ENCODE results near the gene KIAA1958.

Gene KIAA1958

GRCh38 chr9:112535301-112535700 lies 48.7 kb downstream of the KIAA1958 start:
- no peaks in the 10 kb centered on the region for H3K27me3 ChIP-seq
- no peak overlapping the region for H3K27ac ChIP-seq
- peaks cover 5% of the 10 kb centered on the region; the same call in 1 of the 2 replicates for H3K4me1 ChIP-seq
- H3K36me3 ChIP-seq, result peaks cover 40% of the 10 kb centered on the region
- no peaks in the 10 kb centered on the region; the same call in 1 of the 2 replicates for H4K20me1 ChIP-seq
- no peak overlapping the region for H3K4me2 ChIP-seq
- peaks cover 41% of the 10 kb centered on the region for H3K9me3 ChIP-seq
- no peak overlapping the region for H3K9ac ChIP-seq
- TF ChIP-seq Cebpa-rat (IDR thresholded peaks at IDR 0.05), result no peak
- H3K4me3 ChIP-seq, result no peak overlapping the region

- Histone ChIP-seq H3K9me3 (peaks cover 41% of the 10 kb centered on the region), H3K4me1 (peaks cover 5% of the 10 kb centered on the region; the same call in 1 of the 2 replicates), H3K27ac (no peak overlapping the region), H3K27me3 (no peaks in the 10 kb centered on the region), H3K9ac (no peak overlapping the region), H3K4me2 (no peak overlapping the region), H4K20me1 (no peaks in the 10 kb centered on the region; the same call in 1 of the 2 replicates), H3K36me3 (peaks cover 40% of the 10 kb centered on the region), H3K4me3 (no peak overlapping the region)
- no peak for TF ChIP-seq Cebpa-rat (IDR thresholded peaks at IDR 0.05)
These were observed 49.2 kb downstream of the KIAA1958 start for GRCh38 chr9:112535811-112536210.

- Histone ChIP-seq H3K27ac (no peak overlapping the region), H3K9me3 (peaks cover 30% of the 10 kb centered on the region), H3K4me3 (no peak overlapping the region), H3K4me1 (peaks cover 5% of the 10 kb centered on the region; the same call in 1 of the 2 replicates), H3K4me2 (no peak overlapping the region), H3K27me3 (no peaks in the 10 kb centered on the region), H3K36me3 (peaks cover 36% of the 10 kb centered on the region), H4K20me1 (peaks cover 7% of the 10 kb centered on the region), H3K9ac (no peak overlapping the region)
- TF ChIP-seq Cebpa-rat (IDR thresholded peaks at IDR 0.05), result no peak
These were observed 50.9 kb downstream of the KIAA1958 start for GRCh38 chr9:112537561-112537960.

GRCh38 chr9:112540800-112541199 lies 54.2 kb downstream of the KIAA1958 start:
- no peak for TF ChIP-seq Cebpa-rat (IDR thresholded peaks at IDR 0.05)
- Histone ChIP-seq H3K9me3 (peaks cover 25% of the 10 kb centered on the region), H3K9ac (no peak overlapping the region), H4K20me1 (peaks cover 28% of the 10 kb centered on the region), H3K4me2 (no peak overlapping the region), H3K27ac (no peak overlapping the region), H3K4me3 (no peak overlapping the region), H3K27me3 (no peaks in the 10 kb centered on the region), H3K4me1 (no peaks in the 10 kb centered on the region), H3K36me3 (peaks cover 18% of the 10 kb centered on the region)

GRCh38 chr9:112541685-112542084 lies 55.1 kb downstream of the KIAA1958 start:
- H3K4me3 ChIP-seq, result no peak overlapping the region
- H3K27me3 ChIP-seq, result no peaks in the 10 kb centered on the region
- TF ChIP-seq Cebpa-rat (IDR thresholded peaks at IDR 0.05), result no peak
- H3K4me2 ChIP-seq, result no peak overlapping the region
- no peak overlapping the region for H3K9ac ChIP-seq
- peaks cover 21% of the 10 kb centered on the region for H3K9me3 ChIP-seq
- H4K20me1 ChIP-seq, result peaks cover 28% of the 10 kb centered on the region
- no peaks in the 10 kb centered on the region; the same call in 1 of the 2 replicates for H3K4me1 ChIP-seq
- no peak overlapping the region for H3K27ac ChIP-seq
- H3K36me3 ChIP-seq, result peaks cover 15% of the 10 kb centered on the region

- Histone ChIP-seq H3K4me1 (no peaks in the 10 kb centered on the region; the same call in 1 of the 2 replicates), H3K27ac (no peak overlapping the region), H3K36me3 (peaks cover 6% of the 10 kb centered on the region; the same call in 1 of the 2 replicates), H3K9me3 (peaks cover 14% of the 10 kb centered on the region), H3K9ac (no peak overlapping the region), H3K27me3 (no peaks in the 10 kb centered on the region), H3K4me2 (no peak overlapping the region), H4K20me1 (peaks cover 32% of the 10 kb centered on the region), H3K4me3 (no peak overlapping the region)
- TF ChIP-seq Cebpa-rat (IDR thresholded peaks at IDR 0.05), result no peak
These were observed 56.1 kb downstream of the KIAA1958 start for GRCh38 chr9:112542593-112543292.

GRCh38 chr9:112544477-112544876 lies 57.9 kb downstream of the KIAA1958 start:
- peaks cover 8% of the 10 kb centered on the region for H3K9me3 ChIP-seq
- peaks cover 10% of the 10 kb centered on the region; the same call in 1 of the 2 replicates for H3K4me1 ChIP-seq
- H3K27ac ChIP-seq, result no peak overlapping the region
- peaks cover 48% of the 10 kb centered on the region for H4K20me1 ChIP-seq
- no peak overlapping the region for H3K4me3 ChIP-seq
- peaks cover 6% of the 10 kb centered on the region; the same call in 1 of the 2 replicates for H3K36me3 ChIP-seq
- no peak for TF ChIP-seq Cebpa-rat (IDR thresholded peaks at IDR 0.05)
- H3K4me2 ChIP-seq, result no peak overlapping the region
- H3K9ac ChIP-seq, result no peak overlapping the region
- no peaks in the 10 kb centered on the region for H3K27me3 ChIP-seq

- Histone ChIP-seq H3K27me3 (no peaks in the 10 kb centered on the region), H3K36me3 (peaks cover 6% of the 10 kb centered on the region; the same call in 1 of the 2 replicates), H3K4me3 (no peak overlapping the region), H4K20me1 (peaks cover 55% of the 10 kb centered on the region), H3K27ac (no peak overlapping the region), H3K9me3 (peaks cover 8% of the 10 kb centered on the region), H3K4me1 (peaks cover 10% of the 10 kb centered on the region; the same call in 1 of the 2 replicates), H3K9ac (no peak overlapping the region), H3K4me2 (no peak overlapping the region)
- TF ChIP-seq Cebpa-rat (IDR thresholded peaks at IDR 0.05), result no peak
These were observed 58.6 kb downstream of the KIAA1958 start for GRCh38 chr9:112545237-112545636.

- no peak overlapping the region for H3K4me3 ChIP-seq
- peaks cover 10% of the 10 kb centered on the region; the same call in 1 of the 2 replicates for H3K4me1 ChIP-seq
- no peak overlapping the region for H3K27ac ChIP-seq
- H3K9me3 ChIP-seq, result peaks cover 8% of the 10 kb centered on the region
- no peak overlapping the region for H3K9ac ChIP-seq
- H3K27me3 ChIP-seq, result no peaks in the 10 kb centered on the region
- peaks cover 6% of the 10 kb centered on the region; the same call in 1 of the 2 replicates for H3K36me3 ChIP-seq
- no peak overlapping the region for H3K4me2 ChIP-seq
- TF ChIP-seq Cebpa-rat (IDR thresholded peaks at IDR 0.05), result no peak
- H4K20me1 ChIP-seq, result peaks cover 65% of the 10 kb centered on the region
These were observed 59.8 kb downstream of the KIAA1958 start for GRCh38 chr9:112546149-112547012.

Data from BLaER1 (cell line).